HepG2 (cell line): ENCODE data around the gene ESPNL. TPM values are rescaled to one million over a fixed set of nuclear protein-coding genes. Genes with fewer than 3 reads are reported as not detected.

Experiments used
- ATAC-seq: fragments of 200-7000 bp; cut with Tn5 transposase; 3 replicates; pipeline ENCODE4 v1.9.1; 2020; ENCODE audit warnings: mild to moderate bottlenecking, moderate library complexity
- BruUV-seq: library from RNA; stranded (reverse); fragments of 400-500 nt; replicated peaks from 2 replicates; lab custom pipeline; 2021; lab: Mats Ljungman, UMichigan
- CTCF ChIA-PET: fragments of 300-600 bp; formaldehyde crosslinking; extraction: SDS; loops from one replicate; lab custom pipeline; 2021; ENCODE audit warnings: low total read pairs, inconsistent platforms, low intra/inter-chr PET ratio; lab: Yijun Ruan, JAX
- POLR2A ChIA-PET: fragments of 350-600 bp; sonication (Branson Sonifier 250); formaldehyde crosslinking; loops from one replicate; lab custom pipeline; 2020; ENCODE audit warnings: antibody characterized with exemption, inconsistent platforms; lab: Yijun Ruan, JAX
- DNase-seq: peaks from one replicate; pipeline ENCODE4 v3.0.0-alpha.2; 2015; ENCODE audit warnings: low spot score
- FAIRE-seq: peaks from 3 replicates; lab custom pipeline; 2011; peaks lifted over from hg19 to GRCh38; lab: Jason Lieb, UNC
- H2AFZ ChIP-seq: one replicate; pipeline ENCODE4 v1.6.1; 2011; ENCODE audit warnings: low read length, inconsistent platforms
- H3K27ac ChIP-seq: fragments of 300-600 bp; 3 replicates; pipeline ENCODE4 v1.8.0; 2011; ENCODE audit warnings: mixed run types, mild to moderate bottlenecking, mixed read lengths, low read length, inconsistent platforms; ENCODE audit not compliant: insufficient read depth; ENCODE audit errors: extremely low read length
- H3K27me3 ChIP-seq, 2 experiments: fragments of 200-600 bp in 1 of 2; 2 replicates in 1 of 2; 3 replicates in 1 of 2; pipeline versions ENCODE4 v1.6.0 to v1.8.0; 2011; ENCODE audit warnings: low read length in 2 of 2, mild to moderate bottlenecking in 2 of 2, moderate library complexity in 2 of 2, inconsistent platforms in 1 of 2; ENCODE audit not compliant: insufficient read depth in 2 of 2, control insufficient read depth in 1 of 2
- H3K36me3 ChIP-seq, 2 experiments: fragments of 200-600 bp in 1 of 2; replicated peaks in 1 of 2; 2 replicates in 1 of 2; 3 replicates in 1 of 2; pipeline versions ENCODE4 v1.5.1 to v1.8.0; 2011; ENCODE audit warnings: low read length in 2 of 2, inconsistent platforms in 1 of 2; ENCODE audit not compliant: insufficient read depth in 2 of 2, control insufficient read depth in 1 of 2
- H3K4me1 ChIP-seq: 2 replicates; pipeline ENCODE4 v1.5.1; 2012; ENCODE audit warnings: low read length, inconsistent platforms; ENCODE audit not compliant: insufficient read depth
- H3K4me2 ChIP-seq: 2 replicates; pipeline ENCODE4 v1.6.0; 2011; ENCODE audit warnings: low read depth, low read length, inconsistent platforms
- H3K4me3 ChIP-seq, 3 experiments: fragments of 200-600 bp in 1 of 3; sonication (generic), shearing (Covaris generic) in 1 of 3; replicated peaks in 1 of 3; 2 replicates each; pipeline ENCODE4 v1.5.1; 2011 to 2016; ENCODE audit warnings: low read length in 3 of 3, inconsistent platforms in 2 of 3, low read depth in 2 of 3, mild to moderate bottlenecking in 2 of 3, control low read depth in 1 of 3, mixed read lengths in 1 of 3; ENCODE audit not compliant: insufficient read depth in 1 of 3
- H3K79me2 ChIP-seq: one replicate; pipeline ENCODE4 v1.6.1; 2011; ENCODE audit warnings: low read length, inconsistent platforms; ENCODE audit not compliant: insufficient read depth
- H3K9ac ChIP-seq: 2 replicates; pipeline ENCODE4 v1.6.0; 2011; ENCODE audit warnings: mild to moderate bottlenecking, low read depth, low read length, inconsistent platforms; ENCODE audit not compliant: insufficient read depth
- H3K9me3 ChIP-seq: 2 replicates; pipeline ENCODE4 v1.5.1; 2012; ENCODE audit warnings: mild to moderate bottlenecking, low read length
- H4K20me1 ChIP-seq: 2 replicates; pipeline ENCODE4 v1.6.0; 2011; ENCODE audit warnings: inconsistent platforms, mild to moderate bottlenecking, low read length, moderate library complexity; ENCODE audit not compliant: insufficient read depth
- AGO2 ChIP-seq: fragments of 200-400 bp; formaldehyde crosslinking; optimal IDR thresholded peaks from 2 replicates; pipeline ENCODE3; 2017; ENCODE audit warnings: mild to moderate bottlenecking, low read depth, low read length, moderate library complexity
- ZFP62 ChIP-seq: sonication (generic); formaldehyde crosslinking; IDR thresholded peaks from 2 replicates; pipeline ENCODE4 v1.4.0; 2020; ENCODE audit warnings: missing genetic modification reagents
- ZNF407 ChIP-seq: sonication (generic); formaldehyde crosslinking; IDR thresholded peaks from one replicate; pipeline ENCODE4 v1.5.1; 2020; ENCODE audit warnings: mild to moderate bottlenecking, missing genetic modification reagents; ENCODE audit errors: not compliant biosample characterization
- ZNF607 ChIP-seq: sonication (generic); formaldehyde crosslinking; IDR thresholded peaks from 2 replicates; pipeline ENCODE4 v1.5.1; 2020; ENCODE audit warnings: missing genetic modification reagents, mild to moderate bottlenecking, borderline replicate concordance
- WGBS: methylation state at CpG from one replicate; pipeline ENCODE4 v1.1.6; 2017; ENCODE audit warnings: low lambda C conversion rate; 5-methylcytosine and 5-hydroxymethylcytosine counted together
- in situ Hi-C: cut with HindIII; loops from 2 replicates; pipeline ENCODE4 v1.10.0; 2017; ENCODE audit warnings: low pct_unique_long_range_greater_than_20kb; ENCODE audit not compliant: extremely low pct_ligation_motif_present
- intact Hi-C: fragments of 100-400 bp; cut with micrococcal nuclease; formaldehyde crosslinking; loops from one replicate; pipeline ENCODE4 v1.10.0; 2022; ENCODE audit not compliant: unreplicated experiment
- polyA plus RNA-seq, 8 experiments: library from polyadenylated mRNA; depleted of rRNA in 3 of 8; stranded (reverse) in 7 of 8; unstranded in 1 of 8; fragments of >200 nt; fragmentation: Illumina TruSeq in 4 of 8; extraction: Trizol in 4 of 8; gene quantifications; 2 replicates each; pipeline versions ENCODE4 v1.2.1 to v1.2.3, GENCODE V29; 2011 to 2016; ENCODE audit warnings: low read depth in 4 of 8, missing spikeins in 1 of 8, mixed read lengths in 1 of 8; ENCODE audit not compliant: insufficient read depth in 1 of 8
- total RNA-seq, 5 experiments: library from RNA; depleted of rRNA; stranded (reverse); fragments of >200 nt; fragmentation: Illumina TruSeq; extraction: Trizol; gene quantifications; 2 replicates each; pipeline ENCODE4 v1.2.3, GENCODE V29; 2016; ENCODE audit warnings: low read depth in 1 of 5

ESPNL gene
- total and polyA plus RNA-seq, 2 of the 13 experiments (the other 11 are each of a cell fraction or from before 2014, with no cell fraction given), result 0.45 to 0.80 TPM

GRCh38 chr2:238094438-238095022 lies 5.6 kb upstream of the ESPNL start:
- H3K36me3 ChIP-seq, result peaks cover 2 to 4% of the 10 kb centered on the region in 2 experiments; a peak in 1 of 5 replicates
- CTCF ChIA-PET, result no interaction called here
- intact Hi-C loops, result no loop called here

More at GRCh38 chr2:238094438-238095022, 5.6 kb upstream of the ESPNL start:
- no TSS peak for BruUV-seq
- Histone ChIP-seq H3K27ac (no peak overlapping the region), H3K4me1 (no peaks in the 10 kb centered on the region), H2AFZ (no peak overlapping the region), H3K9ac (no peak overlapping the region), H3K9me3 (no peaks in the 10 kb centered on the region), H3K79me2 (no peaks in the 10 kb centered on the region), H3K27me3 (no peaks in the 10 kb centered on the region), H3K4me2 (no peak overlapping the region), H3K4me3 (no peak overlapping the region), H4K20me1 (no peaks in the 10 kb centered on the region)
- ATAC-seq, result no peak
- POLR2A ChIA-PET, result no interaction called here
- no peak for FAIRE-seq
- WGBS, result 96% methylated on average over 17 of the region's 17 CpGs
- no peak for DNase-seq
- TF ChIP-seq ZNF607 (CRISPR knock-in tag) (no peak), ZFP62 (no peak), ZNF407 (CRISPR knock-in tag) (no peak), AGO2 (peak; percentile 14)
- in situ Hi-C loops, result no loop called here
